ENCODE results near the gene MRC1. TPM values are rescaled to one million over a fixed set of nuclear protein-coding genes. Genes with fewer than 3 reads are reported as not detected.

The MRC1 gene
- total RNA-seq, 1 experiment from 2014 or later = 0.37 TPM

- Histone ChIP-seq H3K9me2 (ENCODE audit: insufficient read depth) (no peaks in the 10 kb centered on the region), H3K4me2 (ENCODE audit: low read length) (no peak overlapping the region), H3K36me3 (ENCODE audit: control insufficient read depth in 1 of 2, insufficient read depth in 2 of 2, low read length in 2 of 2) (no peaks in the 10 kb centered on the region), H2AFZ (ENCODE audit: low read depth, low read length, poor library complexity, severe bottlenecking) (no peak overlapping the region), H4K20me1 (ENCODE audit: insufficient read depth) (no peaks in the 10 kb centered on the region), H3K4me3 (replicated peaks in 1 of 2; ENCODE audit: low read depth in 1 of 2, low read length in 2 of 2) (no peak overlapping the region), H3K9ac (ENCODE audit: low read length) (no peak overlapping the region), H3K4me1 (ENCODE audit: control insufficient read depth in 1 of 2, insufficient read depth in 2 of 2, low read length in 2 of 2) (no peaks in the 10 kb centered on the region), H3K27me3 (ENCODE audit: insufficient read depth, low read length) (no peaks in the 10 kb centered on the region), H3K79me2 (ENCODE audit: insufficient read depth, low read length) (no peaks in the 10 kb centered on the region), H3K27ac (ENCODE audit: low read depth, low read length) (no peak overlapping the region), H3K9me3 (ENCODE audit: control insufficient read depth in 1 of 2, insufficient read depth in 1 of 2, low read depth in 1 of 2, low read length in 2 of 2) (no peaks in the 10 kb centered on the region)
- ChIA-PET CTCF (no interaction called here), RAD21 (ENCODE audit: low non-redundant PET in 1 of 2, low total read pairs in 2 of 2, uncharacterized antibody in 2 of 2, unreplicated experiment in 2 of 2) (no interaction called here), POLR2A (no interaction called here)
- TF ChIP-seq FOSL1 (IDR thresholded peaks at IDR 0.05; ENCODE audit: low read depth) (no peak), ZFX (IDR thresholded peaks at IDR 0.05) (no peak), ATF3 (IDR thresholded peaks at IDR 0.05) (no peak), TCF7L2 (IDR thresholded peaks at IDR 0.05; ENCODE audit: borderline replicate concordance, extremely low read depth, insufficient read depth, insufficient read length) (no peak), ZNF274 (IDR thresholded peaks at IDR 0.05; ENCODE audit: low read depth, low read length) (no peak), CTCF (IDR thresholded peaks at IDR 0.05 in 2 of 3, conservative IDR thresholded peaks at IDR 0.05 in 1 of 3; ENCODE audit: borderline replicate concordance in 1 of 3, insufficient read depth in 1 of 3, low read depth in 2 of 3, low read length in 2 of 3) (no peak), ELF1 (IDR thresholded peaks at IDR 0.05; ENCODE audit: borderline replicate concordance, low read depth) (no peak), SP1 (IDR thresholded peaks at IDR 0.05; ENCODE audit: low read depth) (no peak), CBX3 (IDR thresholded peaks at IDR 0.05; ENCODE audit: low read depth) (no peak), CEBPB (IDR thresholded peaks at IDR 0.05; ENCODE audit: low read depth) (no peak), MAX (IDR thresholded peaks at IDR 0.05) (no peak), SIN3A (IDR thresholded peaks at IDR 0.05; ENCODE audit: low read depth) (no peak), POLR2A (IDR thresholded peaks at IDR 0.05; ENCODE audit: borderline replicate concordance, extremely low read depth, insufficient read depth, insufficient read length) (no peak), EZH2phosphoT487 (IDR thresholded peaks at IDR 0.05; ENCODE audit: borderline replicate concordance) (no peak), YY1 (IDR thresholded peaks at IDR 0.05; ENCODE audit: extremely low read depth, insufficient replicate concordance, low read depth, low read length) (no peak), EZH2 (IDR thresholded peaks at IDR 0.05) (no peak), RAD21 (IDR thresholded peaks at IDR 0.05; ENCODE audit: low read depth) (no peak), REST (IDR thresholded peaks at IDR 0.05; ENCODE audit: low read depth) (no peak), EGR1 (IDR thresholded peaks at IDR 0.05; ENCODE audit: low read depth) (no peak), JUND (IDR thresholded peaks at IDR 0.05) (no peak)
- no TSS peak for BruUV-seq (replicated peaks)
- intact Hi-C loops (cut with micrococcal nuclease) = no loop called here
- ATAC-seq = no peak
- no peak for DNase-seq (ENCODE audit: low read depth, low spot score)
These were observed 104.5 kb downstream of the MRC1 start for GRCh38 chr10:17913604-17914003.

All from HCT116 (cell line).